ENCODE data around the gene KLHL29. TPM values are rescaled to one million over a fixed set of nuclear protein-coding genes. Genes with fewer than 3 reads are reported as not detected.
A peak's percentile ranks its signal among the peaks of the same experiment; 100 is the strongest.

KLHL29 gene
- total RNA-seq, 1 donor from 2014 or later = 8.0 TPM

GRCh38 chr2:23411752-23412431, 26.9 kb downstream of the KLHL29 start:
- Mint-ChIP-seq H3K27ac (ENCODE audit: unreplicated experiment) (peak overlapping the region; percentile 82), H3K27me3 (ENCODE audit: low read depth) (no peaks in the 10 kb centered on the region)
- DNase-seq (ENCODE audit: low spot score) = no peak

GRCh38 chr2:23412556-23413155, 27.7 kb downstream of the KLHL29 start:
- H3K27me3 Mint-ChIP-seq (ENCODE audit: low read depth) = no peaks in the 10 kb centered on the region
- no peak for DNase-seq (ENCODE audit: low spot score)
- no peak overlapping the region for H3K4me3 Mint-ChIP-seq (ENCODE audit: unreplicated experiment)
- H3K9me3 Mint-ChIP-seq (ENCODE audit: low read depth) = peaks cover 3% of the 10 kb centered on the region
- no peak for TF ChIP-seq CTCF (IDR thresholded peaks at IDR 0.05)
- H3K4me1 Mint-ChIP-seq (ENCODE audit: low read depth) = peaks cover 34% of the 10 kb centered on the region
- peaks cover 3% of the 10 kb centered on the region for H3K36me3 Mint-ChIP-seq (ENCODE audit: low read depth)
- H3K27ac Mint-ChIP-seq (ENCODE audit: unreplicated experiment) = peak overlapping the region; percentile 82

More at GRCh38 chr2:23411752-23412431, 26.9 kb downstream of the KLHL29 start:
- Mint-ChIP-seq H3K36me3 (ENCODE audit: low read depth) (peaks cover 3% of the 10 kb centered on the region), H3K4me1 (ENCODE audit: low read depth) (peaks cover 34% of the 10 kb centered on the region), H3K9me3 (ENCODE audit: low read depth) (peaks cover 3% of the 10 kb centered on the region), H3K4me3 (ENCODE audit: unreplicated experiment) (no peak overlapping the region)
- no peak for TF ChIP-seq CTCF (IDR thresholded peaks at IDR 0.05)

- Mint-ChIP-seq H3K9me3 (ENCODE audit: low read depth) (peaks cover 3% of the 10 kb centered on the region), H3K4me3 (ENCODE audit: unreplicated experiment) (no peak overlapping the region), H3K27me3 (ENCODE audit: low read depth) (no peaks in the 10 kb centered on the region), H3K36me3 (ENCODE audit: low read depth) (peaks cover 3% of the 10 kb centered on the region), H3K4me1 (ENCODE audit: low read depth) (peaks cover 37% of the 10 kb centered on the region), H3K27ac (ENCODE audit: unreplicated experiment) (no peak overlapping the region)
- TF ChIP-seq CTCF (IDR thresholded peaks at IDR 0.05) = no peak
- DNase-seq (ENCODE audit: low spot score) = no peak
These were observed 28.7 kb downstream of the KLHL29 start for GRCh38 chr2:23413641-23414040.

GRCh38 chr2:23414106-23414505, 29.1 kb downstream of the KLHL29 start:
- TF ChIP-seq CTCF (IDR thresholded peaks at IDR 0.05) = no peak
- no peak overlapping the region for H3K4me3 Mint-ChIP-seq (ENCODE audit: unreplicated experiment)
- H3K4me1 Mint-ChIP-seq (ENCODE audit: low read depth) = peaks cover 40% of the 10 kb centered on the region
- no peak overlapping the region for H3K27ac Mint-ChIP-seq (ENCODE audit: unreplicated experiment)
- DNase-seq (ENCODE audit: low spot score) = no peak
- H3K27me3 Mint-ChIP-seq (ENCODE audit: low read depth) = no peaks in the 10 kb centered on the region
- H3K9me3 Mint-ChIP-seq (ENCODE audit: low read depth) = peaks cover 3% of the 10 kb centered on the region
- peaks cover 3% of the 10 kb centered on the region for H3K36me3 Mint-ChIP-seq (ENCODE audit: low read depth)

- Mint-ChIP-seq H3K36me3 (ENCODE audit: low read depth) (peaks cover 3% of the 10 kb centered on the region), H3K4me1 (ENCODE audit: low read depth) (peaks cover 40% of the 10 kb centered on the region), H3K4me3 (ENCODE audit: unreplicated experiment) (no peak overlapping the region), H3K9me3 (ENCODE audit: low read depth) (peaks cover 3% of the 10 kb centered on the region), H3K27ac (ENCODE audit: unreplicated experiment) (no peak overlapping the region), H3K27me3 (ENCODE audit: low read depth) (no peaks in the 10 kb centered on the region)
- DNase-seq (ENCODE audit: low spot score) = no peak
- peak; percentile 50 for TF ChIP-seq CTCF (IDR thresholded peaks at IDR 0.05)
These were observed 29.9 kb downstream of the KLHL29 start for GRCh38 chr2:23414871-23415270.

Measured in chondrocyte (in vitro differentiated cells).